K562 (cell line): ENCODE results near the gene ZBTB8B. TPM values are rescaled to one million over a fixed set of nuclear protein-coding genes. Genes with fewer than 3 reads are reported as not detected.

Source experiments
- BRD4 ChIP-seq: fragments of 200-600 bp; sonication (generic); IDR thresholded peaks from 2 replicates; pipeline ENCODE4 v1.6.1; 2017; ENCODE audit warnings: inconsistent platforms
- CAMTA2 ChIP-seq: fragments of 250-450 bp; sonication (Bioruptor Pico); conservative IDR thresholded peaks from 2 replicates; pipeline ENCODE4 v1.5.1; 2022
- EP400 ChIP-seq: fragments of 450-650 bp; IDR thresholded peaks from 2 replicates; pipeline ENCODE4 v1.6.1; 2017; ENCODE audit warnings: antibody characterized with exemption, mild to moderate bottlenecking, moderate library complexity
- FOXA3 ChIP-seq, 2 experiments: fragments of 450-650 bp in 1 of 2; sonication (generic) in 1 of 2; formaldehyde crosslinking; IDR thresholded peaks in 1 of 2; conservative IDR thresholded peaks in 1 of 2; 2 replicates each; pipeline versions ENCODE4 v1.4.0 to v1.8.0; 2020 to 2022; ENCODE audit warnings: mild to moderate bottlenecking in 2 of 2, missing genetic modification reagents in 1 of 2
- HNRNPL ChIP-seq: fragments of 200-400 bp; formaldehyde crosslinking; IDR thresholded peaks from 2 replicates; pipeline ENCODE4 v1.6.1; 2017; ENCODE audit warnings: low read depth, mild to moderate bottlenecking, low read length
- HOXB6 ChIP-seq: fragments of 250-450 bp; sonication (Bioruptor Pico); IDR thresholded peaks from 2 replicates; pipeline ENCODE4 v1.5.1; 2022; ENCODE audit warnings: mild to moderate bottlenecking, borderline replicate concordance
- MCM7 ChIP-seq, 2 experiments: fragments of 450-650 bp; IDR thresholded peaks; 2 replicates each; pipeline ENCODE4 v1.6.1; 2016 to 2018
- MED1 ChIP-seq: sonication (generic); formaldehyde crosslinking; IDR thresholded peaks from 2 replicates; pipeline ENCODE4 v1.8.1; 2023; ENCODE audit warnings: missing genetic modification reagents, borderline replicate concordance
- NFIC ChIP-seq: fragments of 450-650 bp; IDR thresholded peaks from 2 replicates; pipeline ENCODE4 v1.6.1; 2017; ENCODE audit warnings: mild to moderate bottlenecking, inconsistent platforms
- NR4A1 ChIP-seq, 2 experiments: fragments of 250-450 bp in 1 of 2; fragments of 450-650 bp in 1 of 2; sonication (Bioruptor Pico) in 1 of 2; IDR thresholded peaks; 2 replicates each; pipeline versions ENCODE4 v1.4.0 to v1.6.1; 2016 to 2020; ENCODE audit warnings: mild to moderate bottlenecking in 2 of 2, missing compliant biosample characterization in 1 of 2, missing genetic modification characterization in 1 of 2, moderate library complexity in 1 of 2
- RAD21 ChIP-seq, 2 experiments: fragments of 250-450 bp in 1 of 2; fragments of 450-650 bp in 1 of 2; sonication (Bioruptor Pico) in 1 of 2; formaldehyde crosslinking in 1 of 2; IDR thresholded peaks in 1 of 2; conservative IDR thresholded peaks in 1 of 2; 2 replicates each; pipeline versions ENCODE4 v1.4.0 to v1.8.0; 2020 to 2022; ENCODE audit warnings: mild to moderate bottlenecking in 2 of 2, moderate library complexity in 1 of 2
- SMARCE1 ChIP-seq: fragments of 450-650 bp; IDR thresholded peaks from 2 replicates; pipeline ENCODE4 v1.7.1; 2016; ENCODE audit warnings: mild to moderate bottlenecking
- SP1 ChIP-seq: sonication (generic); formaldehyde crosslinking; IDR thresholded peaks from 2 replicates; pipeline ENCODE4 v1.8.1; 2022; ENCODE audit warnings: mild to moderate bottlenecking, missing genetic modification reagents
- TAF7 ChIP-seq: fragments of 450-650 bp; IDR thresholded peaks from 2 replicates; pipeline ENCODE4 v1.6.1; 2016; ENCODE audit warnings: missing genetic modification characterization, missing compliant biosample characterization
- TAL1 ChIP-seq: fragments of 450-650 bp; IDR thresholded peaks from 2 replicates; pipeline ENCODE4 v1.6.1; 2016; ENCODE audit warnings: mild to moderate bottlenecking
- ZNF184 ChIP-seq: sonication (generic); formaldehyde crosslinking; IDR thresholded peaks from 2 replicates; pipeline ENCODE4 v1.5.0; 2020; ENCODE audit warnings: missing genetic modification reagents
- ZNF232 ChIP-seq: sonication (generic); formaldehyde crosslinking; IDR thresholded peaks from 2 replicates; pipeline ENCODE4 v1.8.0; 2022; ENCODE audit warnings: mild to moderate bottlenecking, missing genetic modification reagents
- ZNF436 ChIP-seq: fragments of 250-450, 450-650 bp; sonication (Bioruptor Pico); formaldehyde crosslinking; IDR thresholded peaks from 2 replicates; pipeline ENCODE4 v1.7.0; 2020; ENCODE audit warnings: mild to moderate bottlenecking
- polyA plus RNA-seq, 8 experiments: library from polyadenylated mRNA; depleted of rRNA in 4 of 8; stranded (reverse) in 5 of 8; unstranded in 3 of 8; fragments of >200 nt; fragmentation: Nextera tagmentation in 2 of 8; fragmentation: Illumina TruSeq in 1 of 8; extraction: Ambion mirVana in 2 of 8; extraction: Trizol in 1 of 8; gene quantifications; 2 replicates each; pipeline versions ENCODE4 v1.2.1 to v1.2.3, GENCODE V29; 2011 to 2014; ENCODE audit warnings: inconsistent platforms in 1 of 8, missing spikeins in 1 of 8
- total RNA-seq, 7 experiments: library from RNA; depleted of rRNA in 6 of 7; stranded (reverse); fragments of >200 nt in 6 of 7; fragmentation: Illumina TruSeq in 2 of 7; extraction: Trizol in 2 of 7; gene quantifications; 2 replicates each; pipeline versions ENCODE4 v1.2.1 to v1.2.3, GENCODE V29; 2011 to 2021; ENCODE audit warnings: low replicate concordance in 1 of 7
- TF ChIP-seq, protein P1 (sequence below): fragments of 250-450 bp; sonication (Bioruptor Pico); IDR thresholded peaks from 2 replicates; pipeline ENCODE4 v1.4.0; 2020; ENCODE audit warnings: borderline replicate concordance
- TF ChIP-seq, protein P2 (sequence below): sonication (generic); formaldehyde crosslinking; IDR thresholded peaks from 2 replicates; pipeline ENCODE4 v1.8.0; 2022; ENCODE audit warnings: mild to moderate bottlenecking, missing genetic modification reagents
- TF ChIP-seq, protein P3 (sequence below): fragments of 250-450 bp; sonication (Bioruptor Pico); IDR thresholded peaks from 2 replicates; pipeline ENCODE4 v1.8.0; 2022; ENCODE audit warnings: inconsistent platforms
- TF ChIP-seq, protein P4 (sequence below): IDR thresholded peaks from 2 replicates; pipeline ENCODE4 v1.6.1; 2011; ENCODE audit not compliant: insufficient read length; ENCODE audit errors: extremely low read depth

ZBTB8B gene
- total and polyA plus RNA-seq, 9 of the 15 experiments (the other 6 are each of a cell fraction or from before 2014, with no cell fraction given): not detected

DNA sequence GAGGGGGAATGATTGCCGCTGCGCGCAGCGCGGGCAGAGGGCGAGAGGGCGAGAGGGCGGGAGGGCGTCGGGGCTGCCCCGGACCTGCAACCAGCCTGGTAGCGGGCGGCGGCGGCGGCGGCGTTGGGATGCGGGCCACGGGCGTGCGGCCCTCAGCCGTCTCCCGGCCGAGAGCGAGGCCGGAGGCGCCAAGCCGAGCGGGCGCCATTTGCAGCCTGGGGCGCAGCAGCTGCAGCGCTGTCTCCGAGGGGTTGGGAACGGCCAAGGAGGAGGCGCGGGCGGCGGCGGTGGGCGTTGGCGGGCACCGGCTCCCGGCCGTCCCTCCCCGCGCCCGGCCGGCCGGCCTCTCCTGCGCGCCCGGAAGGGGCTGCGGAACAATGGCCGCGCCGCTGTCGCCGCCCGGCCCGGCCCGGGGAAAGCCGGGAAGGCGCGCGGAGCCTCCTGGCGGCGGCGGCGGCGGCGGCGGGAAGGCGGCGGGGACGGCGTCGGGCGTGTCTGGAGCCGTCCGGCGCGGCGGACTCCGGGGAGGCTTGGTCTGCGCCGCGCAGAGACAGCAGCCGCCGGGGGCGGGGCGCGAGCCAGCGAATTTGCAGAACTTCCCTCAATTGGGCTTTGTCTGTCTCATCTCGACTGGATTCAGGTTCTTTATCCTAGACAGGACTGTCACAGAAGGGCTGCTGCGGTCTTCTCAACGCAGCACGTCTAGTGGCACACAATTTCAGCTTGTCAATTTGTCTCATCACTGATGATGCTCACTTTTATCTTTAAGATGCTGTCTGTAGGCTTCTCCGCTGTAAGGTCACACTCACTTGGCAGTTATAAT is 35.7 kb downstream of the ZBTB8B start (continued):
- TF ChIP-seq, protein P1, sequence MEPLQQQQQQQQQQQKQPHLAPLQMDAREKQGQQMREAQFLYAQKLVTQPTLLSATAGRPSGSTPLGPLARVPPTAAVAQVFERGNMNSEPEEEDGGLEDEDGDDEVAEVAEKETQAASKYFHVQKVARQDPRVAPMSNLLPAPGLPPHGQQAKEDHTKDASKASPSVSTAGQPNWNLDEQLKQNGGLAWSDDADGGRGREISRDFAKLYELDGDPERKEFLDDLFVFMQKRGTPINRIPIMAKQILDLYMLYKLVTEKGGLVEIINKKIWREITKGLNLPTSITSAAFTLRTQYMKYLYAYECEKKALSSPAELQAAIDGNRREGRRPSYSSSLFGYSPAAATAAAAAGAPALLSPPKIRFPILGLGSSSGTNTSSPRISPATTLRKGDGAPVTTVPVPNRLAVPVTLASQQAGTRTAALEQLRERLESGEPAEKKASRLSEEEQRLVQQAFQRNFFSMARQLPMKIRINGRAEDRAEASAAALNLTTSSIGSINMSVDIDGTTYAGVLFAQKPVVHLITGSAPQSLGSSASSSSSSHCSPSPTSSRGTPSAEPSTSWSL (CRISPR knock-in tag): no peak
- no peak for TF ChIP-seq HNRNPL
- TF ChIP-seq ZNF436 (CRISPR knock-in tag): no peak
- no peak for TF ChIP-seq NFIC
- TF ChIP-seq, protein P2, sequence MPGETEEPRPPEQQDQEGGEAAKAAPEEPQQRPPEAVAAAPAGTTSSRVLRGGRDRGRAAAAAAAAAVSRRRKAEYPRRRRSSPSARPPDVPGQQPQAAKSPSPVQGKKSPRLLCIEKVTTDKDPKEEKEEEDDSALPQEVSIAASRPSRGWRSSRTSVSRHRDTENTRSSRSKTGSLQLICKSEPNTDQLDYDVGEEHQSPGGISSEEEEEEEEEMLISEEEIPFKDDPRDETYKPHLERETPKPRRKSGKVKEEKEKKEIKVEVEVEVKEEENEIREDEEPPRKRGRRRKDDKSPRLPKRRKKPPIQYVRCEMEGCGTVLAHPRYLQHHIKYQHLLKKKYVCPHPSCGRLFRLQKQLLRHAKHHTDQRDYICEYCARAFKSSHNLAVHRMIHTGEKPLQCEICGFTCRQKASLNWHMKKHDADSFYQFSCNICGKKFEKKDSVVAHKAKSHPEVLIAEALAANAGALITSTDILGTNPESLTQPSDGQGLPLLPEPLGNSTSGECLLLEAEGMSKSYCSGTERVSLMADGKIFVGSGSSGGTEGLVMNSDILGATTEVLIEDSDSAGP (CRISPR knock-in tag): no peak
- no peak for TF ChIP-seq EP400
- no peak; the same call in 1 of the 2 replicates for TF ChIP-seq MED1 (CRISPR knock-in tag)
- no peak for TF ChIP-seq MCM7 (IDR thresholded peaks at IDR 0.05)
- no peak for TF ChIP-seq SMARCE1
- TF ChIP-seq ZNF184 (CRISPR knock-in tag): no peak
- TF ChIP-seq TAL1: no peak
- no peak for TF ChIP-seq ZNF232 (CRISPR knock-in tag)
- TF ChIP-seq SP1: peak; percentile 45; the same call in 1 of the 2 replicates
- TF ChIP-seq, protein P3, sequence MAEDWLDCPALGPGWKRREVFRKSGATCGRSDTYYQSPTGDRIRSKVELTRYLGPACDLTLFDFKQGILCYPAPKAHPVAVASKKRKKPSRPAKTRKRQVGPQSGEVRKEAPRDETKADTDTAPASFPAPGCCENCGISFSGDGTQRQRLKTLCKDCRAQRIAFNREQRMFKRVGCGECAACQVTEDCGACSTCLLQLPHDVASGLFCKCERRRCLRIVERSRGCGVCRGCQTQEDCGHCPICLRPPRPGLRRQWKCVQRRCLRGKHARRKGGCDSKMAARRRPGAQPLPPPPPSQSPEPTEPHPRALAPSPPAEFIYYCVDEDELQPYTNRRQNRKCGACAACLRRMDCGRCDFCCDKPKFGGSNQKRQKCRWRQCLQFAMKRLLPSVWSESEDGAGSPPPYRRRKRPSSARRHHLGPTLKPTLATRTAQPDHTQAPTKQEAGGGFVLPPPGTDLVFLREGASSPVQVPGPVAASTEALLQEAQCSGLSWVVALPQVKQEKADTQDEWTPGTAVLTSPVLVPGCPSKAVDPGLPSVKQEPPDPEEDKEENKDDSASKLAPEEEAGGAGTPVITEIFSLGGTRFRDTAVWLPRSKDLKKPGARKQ: no peak
- TF ChIP-seq, protein P4, sequence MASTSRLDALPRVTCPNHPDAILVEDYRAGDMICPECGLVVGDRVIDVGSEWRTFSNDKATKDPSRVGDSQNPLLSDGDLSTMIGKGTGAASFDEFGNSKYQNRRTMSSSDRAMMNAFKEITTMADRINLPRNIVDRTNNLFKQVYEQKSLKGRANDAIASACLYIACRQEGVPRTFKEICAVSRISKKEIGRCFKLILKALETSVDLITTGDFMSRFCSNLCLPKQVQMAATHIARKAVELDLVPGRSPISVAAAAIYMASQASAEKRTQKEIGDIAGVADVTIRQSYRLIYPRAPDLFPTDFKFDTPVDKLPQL: no peak
- TF ChIP-seq BRD4: no peak
- TF ChIP-seq RAD21 (CRISPR knock-in tag; conservative IDR thresholded peaks at IDR 0.05 in 1 of 2, IDR thresholded peaks at IDR 0.05 in 1 of 2): peak in 1 of 2 experiments; percentile 35; a peak in 2 of 4 replicates
- TF ChIP-seq HOXB6 (CRISPR knock-in tag): no peak
- no peak for TF ChIP-seq TAF7 (tag)
- no peak for TF ChIP-seq NR4A1 (CRISPR knock-in tag; IDR thresholded peaks at IDR 0.05)
- peak; percentile 65; the same call in 1 of the 2 replicates for TF ChIP-seq NR4A1 (tag; IDR thresholded peaks at IDR 0.05)
- TF ChIP-seq FOXA3 (CRISPR knock-in tag; conservative IDR thresholded peaks at IDR 0.05 in 1 of 2, IDR thresholded peaks at IDR 0.05 in 1 of 2): no peak
- 0 out of 2 replicates have a peak, but pooled peaks have one; percentile 6 for TF ChIP-seq CAMTA2
